Endothelial cell (in vitro differentiated cells): Measurements from ENCODE around the gene HDAC8. TPM values are rescaled to one million over a fixed set of nuclear protein-coding genes. Genes with fewer than 3 reads are reported as not detected.

ENCODE experiments used
- DNase-seq: peaks from one replicate; pipeline ENCODE4 v3.0.0; 2021; ENCODE audit warnings: low spot score
- H3K27ac Mint-ChIP-seq: one replicate; pipeline ENCODE4 v1.8.0; 2021; ENCODE audit warnings: mixed read lengths, inconsistent platforms; ENCODE audit not compliant: unreplicated experiment
- H3K27me3 Mint-ChIP-seq: one replicate; pipeline ENCODE4 v1.8.0; 2021; ENCODE audit warnings: mild to moderate bottlenecking, moderate library complexity, mixed read lengths, inconsistent platforms; ENCODE audit not compliant: unreplicated experiment
- H3K36me3 Mint-ChIP-seq: one replicate; pipeline ENCODE4 v1.8.0; 2021; ENCODE audit warnings: mild to moderate bottlenecking, low read depth, mixed read lengths, inconsistent platforms; ENCODE audit not compliant: unreplicated experiment
- H3K4me1 Mint-ChIP-seq: one replicate; pipeline ENCODE4 v1.8.0; 2021; ENCODE audit warnings: mild to moderate bottlenecking, mixed read lengths, inconsistent platforms; ENCODE audit not compliant: unreplicated experiment
- H3K4me3 Mint-ChIP-seq: one replicate; pipeline ENCODE4 v1.8.0; 2021; ENCODE audit warnings: mild to moderate bottlenecking, mixed read lengths, inconsistent platforms; ENCODE audit not compliant: unreplicated experiment
- H3K9me3 Mint-ChIP-seq: one replicate; pipeline ENCODE4 v1.8.0; 2021; ENCODE audit warnings: mixed read lengths, inconsistent platforms; ENCODE audit not compliant: unreplicated experiment
- total RNA-seq: library from RNA; stranded (reverse); fragmentation: NEBNext Ultra II Directional; extraction: Animal tissue kit (Norgen Biotek cat#: 25700); gene quantifications from one replicate; pipeline ENCODE4 v1.2.1, GENCODE V29; 2021; ENCODE audit not compliant: unreplicated experiment
- TF ChIP-seq, protein P1 (sequence below): fragments of 200-600 bp; sonication (generic); IDR thresholded peaks from one replicate; pipeline ENCODE4 v1.5.0; 2021; ENCODE audit warnings: antibody characterized with exemption; ENCODE audit not compliant: unreplicated experiment

Gene HDAC8
- total RNA-seq, 1 donor from 2014 or later = 29.4 TPM

DNA sequence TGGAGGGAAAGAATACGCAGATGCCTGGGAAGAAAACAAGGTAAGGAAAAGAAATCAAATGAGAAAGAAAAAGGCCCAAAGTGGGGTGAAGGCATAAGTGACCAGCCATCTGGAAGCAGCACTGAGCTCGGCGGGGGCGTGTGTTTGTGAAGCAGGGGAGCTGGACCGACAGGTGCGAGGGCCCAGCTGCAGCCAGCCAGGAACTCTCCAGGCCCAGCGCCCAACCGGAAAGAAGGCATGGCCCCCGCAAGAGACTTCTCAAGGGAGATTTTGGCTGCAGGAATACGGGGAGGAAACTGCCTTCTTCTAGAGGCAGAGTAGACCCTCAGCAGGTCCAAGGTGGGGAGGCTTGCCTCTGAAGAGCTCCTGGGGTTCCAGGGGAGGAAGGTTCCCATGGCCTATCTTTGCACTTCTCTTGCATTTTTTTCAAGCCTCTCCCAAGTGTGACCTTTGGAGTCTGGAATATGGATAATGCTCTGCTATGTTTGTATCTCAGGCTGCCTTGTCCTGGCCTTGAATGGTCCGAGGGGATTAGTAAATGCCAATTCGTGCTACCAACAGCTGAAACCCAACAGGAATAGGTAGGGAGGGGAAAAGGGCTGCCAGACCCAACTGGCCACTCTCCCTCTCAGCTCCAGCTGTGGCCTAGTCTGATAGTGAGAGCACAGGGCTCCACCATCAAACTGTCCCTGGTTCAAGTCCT is 256.1 kb downstream of the HDAC8 start:
- DNase-seq = no peak
- H3K27ac Mint-ChIP-seq = no peak overlapping the region
- peaks cover 7% of the 10 kb centered on the region for H3K4me1 Mint-ChIP-seq
- no peak overlapping the region for H3K4me3 Mint-ChIP-seq
- H3K27me3 Mint-ChIP-seq = peaks cover 2% of the 10 kb centered on the region
- H3K36me3 Mint-ChIP-seq = no peaks in the 10 kb centered on the region
- no peaks in the 10 kb centered on the region for H3K9me3 Mint-ChIP-seq
- TF ChIP-seq, protein P1, sequence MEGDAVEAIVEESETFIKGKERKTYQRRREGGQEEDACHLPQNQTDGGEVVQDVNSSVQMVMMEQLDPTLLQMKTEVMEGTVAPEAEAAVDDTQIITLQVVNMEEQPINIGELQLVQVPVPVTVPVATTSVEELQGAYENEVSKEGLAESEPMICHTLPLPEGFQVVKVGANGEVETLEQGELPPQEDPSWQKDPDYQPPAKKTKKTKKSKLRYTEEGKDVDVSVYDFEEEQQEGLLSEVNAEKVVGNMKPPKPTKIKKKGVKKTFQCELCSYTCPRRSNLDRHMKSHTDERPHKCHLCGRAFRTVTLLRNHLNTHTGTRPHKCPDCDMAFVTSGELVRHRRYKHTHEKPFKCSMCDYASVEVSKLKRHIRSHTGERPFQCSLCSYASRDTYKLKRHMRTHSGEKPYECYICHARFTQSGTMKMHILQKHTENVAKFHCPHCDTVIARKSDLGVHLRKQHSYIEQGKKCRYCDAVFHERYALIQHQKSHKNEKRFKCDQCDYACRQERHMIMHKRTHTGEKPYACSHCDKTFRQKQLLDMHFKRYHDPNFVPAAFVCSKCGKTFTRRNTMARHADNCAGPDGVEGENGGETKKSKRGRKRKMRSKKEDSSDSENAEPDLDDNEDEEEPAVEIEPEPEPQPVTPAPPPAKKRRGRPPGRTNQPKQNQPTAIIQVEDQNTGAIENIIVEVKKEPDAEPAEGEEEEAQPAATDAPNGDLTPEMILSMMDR = no peak

DNA sequence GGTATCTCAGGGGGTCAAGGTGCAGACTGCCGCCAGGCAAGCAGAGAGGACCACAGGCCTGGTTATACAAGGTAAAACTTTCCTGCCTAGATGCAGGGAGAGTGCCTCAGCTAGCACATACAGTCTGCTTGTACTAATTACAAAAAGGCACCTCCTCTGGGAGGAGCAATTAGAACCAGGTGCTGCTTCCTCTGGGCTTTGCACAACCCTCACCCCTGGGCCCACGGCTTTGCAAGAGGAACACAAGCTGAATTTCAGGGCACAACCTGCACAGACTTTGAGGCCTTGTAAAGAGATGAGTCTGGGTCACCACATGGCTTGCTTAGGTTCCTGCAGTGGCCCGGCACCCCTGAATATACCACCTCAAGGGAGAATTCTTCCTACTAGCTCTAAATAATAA is 257.8 kb downstream of the HDAC8 start:
- TF ChIP-seq, protein P1 = no peak
- no peak for DNase-seq
- no peaks in the 10 kb centered on the region for H3K9me3 Mint-ChIP-seq
- H3K4me3 Mint-ChIP-seq = no peak overlapping the region
- no peaks in the 10 kb centered on the region for H3K36me3 Mint-ChIP-seq
- H3K27me3 Mint-ChIP-seq = peaks cover 2% of the 10 kb centered on the region
- H3K27ac Mint-ChIP-seq = no peak overlapping the region
- peaks cover 7% of the 10 kb centered on the region for H3K4me1 Mint-ChIP-seq

DNA sequence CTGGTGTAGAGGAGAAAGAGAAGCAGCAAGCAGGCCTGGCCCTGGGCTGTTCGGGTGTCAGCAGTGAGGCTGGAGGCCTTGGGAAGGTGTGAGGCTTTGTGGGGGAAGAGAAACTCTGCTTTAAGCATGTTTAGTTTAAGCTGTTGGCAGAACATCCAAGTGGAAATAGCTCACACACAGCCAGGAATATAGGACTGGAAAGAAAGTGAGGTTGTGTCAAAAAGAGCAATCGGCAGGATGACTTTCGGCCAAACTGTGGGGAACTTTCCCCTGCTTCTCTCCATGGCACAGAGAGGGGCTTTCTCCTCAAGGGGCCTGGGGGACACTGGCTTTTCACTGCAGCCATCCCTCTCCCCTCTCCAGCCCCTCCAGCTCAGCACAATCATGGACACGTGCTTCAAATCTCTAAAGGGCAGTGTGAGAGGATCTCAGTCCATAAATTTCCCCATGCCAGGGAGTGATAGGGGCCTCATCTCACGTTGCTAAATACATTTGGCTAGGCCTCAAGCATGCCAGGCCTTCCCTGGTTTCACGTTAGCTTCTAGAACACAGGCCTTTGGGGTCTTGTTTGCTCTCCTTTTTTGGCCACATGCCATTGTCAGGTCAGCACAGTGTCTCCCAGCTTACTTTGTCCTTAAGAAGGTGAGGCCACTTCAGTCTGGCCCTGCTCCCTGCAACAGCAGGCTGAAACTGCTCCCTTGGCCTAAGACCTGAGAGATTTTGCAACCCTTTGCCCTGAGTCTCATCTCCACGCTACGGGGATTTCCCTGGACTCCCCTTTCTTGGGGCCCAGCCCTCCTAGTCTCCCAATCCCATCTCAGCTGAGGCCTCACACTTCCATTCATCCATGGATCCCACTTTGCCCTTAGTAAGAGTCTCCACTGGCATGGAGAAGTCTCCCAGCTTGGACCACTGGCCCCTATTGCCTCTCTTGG is 258.7 kb downstream of the HDAC8 start:
- DNase-seq = no peak
- H3K27ac Mint-ChIP-seq = no peak overlapping the region
- H3K9me3 Mint-ChIP-seq = no peaks in the 10 kb centered on the region
- peaks cover 2% of the 10 kb centered on the region for H3K27me3 Mint-ChIP-seq
- H3K4me1 Mint-ChIP-seq = peaks cover 7% of the 10 kb centered on the region
- TF ChIP-seq, protein P1 = no peak
- no peak overlapping the region for H3K4me3 Mint-ChIP-seq
- H3K36me3 Mint-ChIP-seq = no peaks in the 10 kb centered on the region

DNA sequence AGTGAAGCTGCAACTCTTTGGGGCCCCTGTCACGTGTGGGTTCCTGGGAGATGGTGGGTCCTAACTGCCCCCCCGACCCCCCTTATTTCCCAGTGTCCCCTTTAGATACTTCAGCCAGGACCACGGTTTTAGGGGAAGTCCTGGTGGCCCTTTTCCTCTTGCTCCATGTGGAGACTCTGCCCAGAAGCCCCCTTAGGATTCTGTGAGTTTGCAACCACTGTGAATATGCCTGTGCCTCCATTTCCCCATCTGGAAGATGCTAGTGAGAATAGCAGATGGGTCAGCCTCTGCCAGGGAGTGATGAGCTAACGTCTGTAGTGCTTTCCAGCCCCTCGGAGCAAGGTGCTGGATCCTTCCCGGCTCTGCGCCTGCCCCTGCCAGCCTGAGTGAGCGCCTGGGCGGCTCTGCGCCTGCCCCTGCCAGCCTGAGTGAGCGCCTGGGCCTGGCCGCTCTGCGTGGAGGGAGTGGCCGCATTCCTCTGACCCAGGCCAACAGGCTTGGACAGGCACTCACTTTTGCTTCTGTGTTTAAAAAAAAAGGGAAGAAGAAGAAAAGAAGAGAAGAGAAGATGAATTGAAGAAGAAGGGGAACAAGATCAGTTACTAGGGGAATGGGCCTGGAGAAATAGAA is 260.2 kb downstream of the HDAC8 start:
- Mint-ChIP-seq H3K27ac (no peak overlapping the region), H3K9me3 (no peaks in the 10 kb centered on the region), H3K36me3 (no peaks in the 10 kb centered on the region), H3K4me3 (no peak overlapping the region), H3K27me3 (peaks cover 6% of the 10 kb centered on the region), H3K4me1 (peaks cover 10% of the 10 kb centered on the region)
- DNase-seq = no peak
- TF ChIP-seq, protein P1 = no peak
